NT2/D1 (cell line): ENCODE measurements around the gene AADACL2.

ENCODE experiments used
- SUZ12 ChIP-seq: IDR thresholded peaks from 2 replicates; pipeline ENCODE4 v1.6.1; 2011; ENCODE audit not compliant: insufficient read length, insufficient read depth; ENCODE audit errors: extremely low read depth
- YY1 ChIP-seq: IDR thresholded peaks from 2 replicates; pipeline ENCODE4 v1.6.1; 2011; ENCODE audit not compliant: insufficient read length, insufficient read depth
- ZNF274 ChIP-seq: IDR thresholded peaks from 2 replicates; pipeline ENCODE4 v1.6.1; 2011; ENCODE audit warnings: mild to moderate bottlenecking, low read depth, low read length

DNA sequence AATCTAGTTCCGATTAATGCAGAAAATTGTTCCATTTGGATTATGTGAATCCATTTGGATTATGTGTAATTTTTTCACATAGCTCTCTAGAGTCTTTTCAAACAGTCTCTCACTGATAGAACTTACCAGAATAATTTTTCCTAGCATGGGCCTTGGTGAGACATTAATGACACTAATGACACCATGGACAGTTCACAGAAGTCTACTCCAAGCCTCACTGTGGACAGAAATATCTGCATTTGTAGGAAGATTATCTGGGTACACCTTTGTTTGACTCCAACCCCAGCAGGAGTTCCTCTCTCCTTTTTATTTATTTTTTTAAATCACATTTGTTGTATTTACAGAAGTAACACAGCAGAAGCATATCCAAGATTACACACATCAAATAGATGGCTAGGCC is 27.9 kb downstream of the AADACL2 start:
- TF ChIP-seq YY1 (no peak), ZNF274 (no peak), SUZ12 (no peak)
